HCT116 (cell line): Measurements from ENCODE around the gene RFX8.

Source experiments
- ATF3 ChIP-seq: IDR thresholded peaks from 2 replicates; pipeline ENCODE4 v1.6.1; 2012
- CTCF ChIP-seq, 3 experiments: fragments of 200-600 bp in 1 of 3; sonication (generic) in 1 of 3; IDR thresholded peaks in 2 of 3; conservative IDR thresholded peaks in 1 of 3; 2 replicates each; pipeline ENCODE4 v1.5.1; 2012 to 2017; ENCODE audit warnings: low read depth in 2 of 3, low read length in 2 of 3, antibody characterized with exemption in 1 of 3, borderline replicate concordance in 1 of 3, control low read depth in 1 of 3, mild to moderate bottlenecking in 1 of 3, mixed read lengths in 1 of 3, mixed run types in 1 of 3, moderate library complexity in 1 of 3; ENCODE audit not compliant: insufficient read depth in 1 of 3
- EGR1 ChIP-seq: IDR thresholded peaks from 2 replicates; pipeline ENCODE4 v1.6.1; 2012; ENCODE audit warnings: low read depth
- EZH2 ChIP-seq: fragments of 200-600 bp; sonication (generic); IDR thresholded peaks from 2 replicates; pipeline ENCODE4 v1.6.1; 2017; ENCODE audit warnings: antibody characterized with exemption, mixed run types
- EZH2phosphoT487 ChIP-seq: fragments of 200-600 bp; IDR thresholded peaks from 2 replicates; pipeline ENCODE4 v1.6.1; 2018; ENCODE audit warnings: antibody characterized with exemption, borderline replicate concordance
- JUND ChIP-seq: IDR thresholded peaks from 2 replicates; pipeline ENCODE4 v1.6.1; 2012
- MAX ChIP-seq: IDR thresholded peaks from 2 replicates; pipeline ENCODE4 v1.6.1; 2012
- POLR2A ChIP-seq: IDR thresholded peaks from 2 replicates; pipeline ENCODE4 v1.7.0; 2011; ENCODE audit warnings: borderline replicate concordance; ENCODE audit not compliant: insufficient read depth, insufficient read length; ENCODE audit errors: extremely low read depth
- POLR2AphosphoS5 ChIP-seq: IDR thresholded peaks from 2 replicates; pipeline ENCODE4 v1.6.1; 2011; ENCODE audit warnings: mild to moderate bottlenecking, low read depth, low read length, moderate library complexity
- RAD21 ChIP-seq: IDR thresholded peaks from 2 replicates; pipeline ENCODE4 v1.6.1; 2012; ENCODE audit warnings: low read depth, mild to moderate bottlenecking
- REST ChIP-seq: IDR thresholded peaks from 2 replicates; pipeline ENCODE4 v1.6.1; 2012; ENCODE audit warnings: low read depth
- SIN3A ChIP-seq: IDR thresholded peaks from 2 replicates; pipeline ENCODE4 v1.6.1; 2012; ENCODE audit warnings: low read depth
- SP1 ChIP-seq: IDR thresholded peaks from 2 replicates; pipeline ENCODE4 v1.6.1; 2012; ENCODE audit warnings: low read depth
- YY1 ChIP-seq: IDR thresholded peaks from 2 replicates; pipeline ENCODE4 v1.6.1; 2011; ENCODE audit warnings: low read length, low read depth, moderate library complexity, mild to moderate bottlenecking; ENCODE audit not compliant: insufficient replicate concordance; ENCODE audit errors: extremely low read depth

- no peak for TF ChIP-seq CTCF (IDR thresholded peaks at IDR 0.05 in 2 of 3, conservative IDR thresholded peaks at IDR 0.05 in 1 of 3; ENCODE audit: borderline replicate concordance in 1 of 3, insufficient read depth in 1 of 3, low read depth in 2 of 3, low read length in 2 of 3)
- TF ChIP-seq JUND: no peak
- TF ChIP-seq SP1: no peak
- no peak for TF ChIP-seq REST
- no peak for TF ChIP-seq SIN3A
- no peak for TF ChIP-seq EZH2phosphoT487
- TF ChIP-seq YY1: no peak
- TF ChIP-seq POLR2A: no peak
- no peak for TF ChIP-seq MAX
- no peak for TF ChIP-seq EGR1
- no peak for TF ChIP-seq RAD21
- no peak for TF ChIP-seq EZH2
- TF ChIP-seq POLR2AphosphoS5: no peak
- TF ChIP-seq ATF3: no peak
These were observed 105.8 kb downstream of the RFX8 start for GRCh38 chr2:101369100-101369499.
